Activated CD4-positive, alpha-beta T cell treated with anti-CD3 and anti-CD28 coated beads for 48 hours (primary cell): ENCODE data around the gene SPTLC2.
"Not testable (repeated sequence)": the region's sequence is repeated elsewhere in the genome, so short reads cannot be mapped to it uniquely, and the experiment has no call there.

ENCODE experiments used
- DNase-seq: peaks from one replicate; pipeline ENCODE4 v3.0.0-alpha.2; 2020

SPTLC2 gene

GRCh38 chr14:77585385-77585784 lies 31.1 kb downstream of the SPTLC2 start:
- no peak for DNase-seq

DNA sequence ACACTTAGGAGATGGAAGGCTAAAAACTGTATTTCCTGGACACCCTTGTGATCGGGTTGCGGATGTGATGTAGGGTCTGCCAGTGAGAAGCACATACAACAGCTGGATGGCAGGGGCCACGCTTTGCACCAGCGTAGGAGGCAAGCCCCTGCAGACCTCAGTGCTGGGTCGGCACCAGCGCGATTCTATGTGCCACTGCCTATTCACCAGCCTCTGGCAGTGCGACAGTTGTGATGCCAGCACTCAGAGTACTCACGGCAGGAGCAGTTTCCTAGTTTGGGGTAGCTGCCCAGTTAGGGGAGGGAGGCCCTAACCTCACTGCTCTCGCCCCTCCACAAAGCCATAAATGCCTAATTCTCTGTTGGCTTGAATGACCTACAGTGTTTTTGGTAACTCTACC lies 31.6 kb downstream of the SPTLC2 start:
- no peak for DNase-seq

DNA sequence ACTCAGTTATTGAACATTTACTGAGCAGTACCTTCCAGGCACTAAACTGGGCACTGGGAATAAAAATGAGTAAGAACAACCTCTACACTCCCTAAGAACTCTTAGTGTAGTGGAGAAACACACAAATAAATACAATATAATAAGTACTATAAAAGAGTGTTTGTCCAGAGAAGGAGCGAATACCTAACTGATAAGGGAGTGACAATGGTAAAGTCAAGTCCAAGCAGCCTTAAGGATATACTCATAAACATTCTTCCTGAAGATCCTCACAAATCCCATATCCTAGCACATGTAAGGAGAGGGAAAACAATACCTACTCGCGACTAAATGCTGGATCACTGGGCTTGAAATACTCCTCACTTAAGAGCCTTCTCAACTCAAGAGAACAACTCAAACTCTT lies 32.8 kb downstream of the SPTLC2 start:
- DNase-seq, result no peak

DNA sequence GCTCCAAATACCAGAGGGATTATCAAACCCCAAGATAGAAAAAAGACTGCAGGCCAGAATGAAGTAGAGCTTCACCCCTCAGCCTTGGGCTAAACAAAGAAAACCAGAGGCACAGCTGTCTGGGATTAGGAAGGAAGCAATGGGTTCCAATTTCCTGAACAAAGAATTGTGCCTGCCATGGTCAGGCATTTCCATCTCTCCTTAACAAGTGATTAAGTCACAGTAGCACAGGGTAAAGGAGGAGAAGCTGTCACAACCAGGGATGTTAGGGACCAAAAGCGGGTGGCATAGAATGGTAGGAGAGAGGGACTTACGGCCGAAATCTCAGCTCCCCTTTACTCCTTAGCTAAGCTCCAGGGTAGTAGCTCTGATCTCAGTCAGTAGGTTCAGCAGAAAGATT lies 33.9 kb downstream of the SPTLC2 start:
- DNase-seq, result no peak

GRCh38 chr14:77580964-77581505 lies 35.4 kb downstream of the SPTLC2 start:
- DNase-seq, result no peak

- no peak for DNase-seq
These were observed 36.0 kb downstream of the SPTLC2 start for GRCh38 chr14:77580477-77580876.

GRCh38 chr14:77579780-77580179 lies 36.7 kb downstream of the SPTLC2 start:
- DNase-seq, result no peak

- DNase-seq, result no peak
These were observed 37.4 kb downstream of the SPTLC2 start for GRCh38 chr14:77579065-77579464.

DNA sequence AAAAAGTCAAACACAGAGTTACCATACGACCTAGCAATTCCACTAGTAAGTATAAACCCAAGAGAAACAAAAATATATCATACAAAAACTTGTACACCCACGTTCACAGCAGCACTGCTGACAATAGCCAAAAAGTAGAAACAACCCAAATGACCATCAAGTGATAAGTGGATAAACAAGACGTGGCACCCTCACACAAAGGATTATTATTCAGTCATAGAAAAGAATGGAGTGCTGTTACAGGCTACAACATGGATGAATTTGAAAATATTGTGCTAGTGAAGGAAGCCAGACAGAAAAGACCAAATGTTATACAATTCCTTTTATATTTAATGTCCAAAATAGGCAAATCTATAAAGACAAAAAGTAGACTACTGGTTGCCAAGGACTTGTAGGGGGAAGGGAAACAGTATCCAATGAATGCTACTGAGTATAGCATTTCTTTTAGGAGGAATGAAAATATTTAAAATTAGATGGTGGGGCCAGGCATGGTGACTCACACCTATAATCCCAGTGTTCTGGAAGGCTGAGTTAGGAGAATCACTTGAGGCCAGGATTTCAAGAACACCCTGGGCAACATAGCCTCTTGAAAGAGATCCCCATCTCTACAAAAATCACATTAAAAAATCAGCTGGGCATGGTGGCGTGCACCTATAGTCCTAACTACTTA lies 41.9 kb downstream of the SPTLC2 start:
- DNase-seq, result no peak

DNA sequence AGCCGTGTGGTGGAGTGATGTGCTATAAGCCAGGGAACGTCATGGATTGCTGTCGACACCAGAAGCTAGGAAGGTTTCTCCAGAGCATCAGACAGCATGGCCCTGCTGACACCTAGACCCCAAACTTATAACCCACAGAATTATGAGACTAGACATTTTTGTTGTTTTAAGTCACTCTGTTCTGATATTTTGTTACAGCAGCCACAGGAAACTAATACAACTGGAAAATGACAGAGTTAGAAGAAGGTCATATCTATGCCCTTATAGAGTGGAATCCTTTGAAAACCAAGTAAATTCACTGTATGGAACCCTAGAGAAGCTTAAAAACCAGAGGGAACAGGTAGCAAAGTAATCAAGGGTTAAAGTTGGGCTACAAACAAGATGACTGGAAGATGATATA lies 42.5 kb downstream of the SPTLC2 start:
- DNase-seq, result no peak

DNA sequence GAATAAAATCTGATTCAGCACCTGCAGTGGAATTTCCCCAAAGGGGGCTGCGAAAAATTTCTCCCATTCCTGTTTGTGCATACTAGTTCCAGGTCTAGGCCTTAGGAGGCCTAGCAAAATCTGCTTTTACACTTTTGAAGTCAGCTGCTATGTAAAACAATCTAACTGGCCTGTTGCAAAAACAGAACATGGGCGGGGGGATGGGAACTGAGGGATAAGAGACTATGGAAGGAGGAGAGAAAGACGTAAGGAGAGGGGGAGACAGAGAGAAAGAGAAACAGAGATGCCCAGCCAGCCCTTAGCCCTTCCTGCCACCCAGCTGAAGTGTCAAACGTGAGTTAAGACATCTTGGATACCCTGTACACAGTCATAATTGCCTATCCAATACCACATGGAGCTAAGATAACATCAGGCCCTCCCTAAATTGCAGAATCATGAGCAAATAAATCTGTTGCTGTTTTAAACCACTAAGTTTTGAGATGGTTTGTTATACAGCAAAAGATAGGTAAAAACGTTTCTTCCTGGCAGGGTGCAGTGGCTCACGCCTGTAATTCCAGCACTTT lies 45.6 kb downstream of the SPTLC2 start:
- DNase-seq, result no peak

DNA sequence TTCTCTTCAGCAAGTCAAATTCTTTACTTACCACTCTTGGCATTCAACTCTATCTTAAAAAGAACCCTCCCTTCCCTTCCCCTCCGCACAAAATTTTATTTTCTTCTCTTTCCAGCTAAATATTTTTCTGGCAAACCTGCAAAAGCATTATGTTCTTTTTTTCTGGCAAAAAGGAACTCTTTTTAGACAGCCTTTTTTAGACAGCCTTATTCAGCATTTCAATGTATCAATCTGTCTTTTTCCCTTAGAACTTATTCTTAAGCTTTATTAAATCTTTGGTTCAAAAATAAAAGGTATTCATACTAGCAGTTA lies 50.5 kb downstream of the SPTLC2 start:
- DNase-seq, result no peak

DNA sequence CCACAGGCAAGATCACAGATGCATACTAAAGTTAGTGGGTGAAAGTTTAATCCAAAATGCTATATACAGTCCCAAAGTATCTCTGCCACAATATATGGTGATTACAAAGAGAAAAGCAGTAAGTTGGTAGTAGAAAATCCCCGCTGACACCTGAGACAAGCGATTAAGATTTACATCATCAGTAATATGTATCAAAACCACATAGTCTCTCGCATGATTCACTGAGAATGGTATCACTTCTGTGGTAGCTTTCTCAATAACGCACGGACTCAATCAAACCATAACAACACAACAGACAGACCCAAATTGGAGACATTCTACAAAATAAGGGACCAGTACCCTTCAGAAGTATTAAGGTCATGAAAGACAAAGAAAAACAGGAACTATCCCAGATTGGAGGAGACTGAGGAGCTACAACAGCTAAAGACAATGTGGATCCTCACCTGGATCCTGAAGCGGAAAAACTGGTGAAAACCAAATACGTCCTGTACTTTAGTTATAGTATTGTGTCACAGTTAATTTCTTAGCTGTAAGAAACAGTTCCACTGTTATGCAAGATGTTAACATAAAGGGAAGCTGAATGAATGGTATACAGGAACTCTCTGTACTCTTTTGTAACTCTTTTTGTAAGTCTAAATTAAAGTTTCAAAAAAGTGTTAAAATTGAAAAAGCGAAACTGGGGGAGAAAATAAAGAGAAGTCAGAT lies 51.0 kb downstream of the SPTLC2 start:
- no peak for DNase-seq

DNA sequence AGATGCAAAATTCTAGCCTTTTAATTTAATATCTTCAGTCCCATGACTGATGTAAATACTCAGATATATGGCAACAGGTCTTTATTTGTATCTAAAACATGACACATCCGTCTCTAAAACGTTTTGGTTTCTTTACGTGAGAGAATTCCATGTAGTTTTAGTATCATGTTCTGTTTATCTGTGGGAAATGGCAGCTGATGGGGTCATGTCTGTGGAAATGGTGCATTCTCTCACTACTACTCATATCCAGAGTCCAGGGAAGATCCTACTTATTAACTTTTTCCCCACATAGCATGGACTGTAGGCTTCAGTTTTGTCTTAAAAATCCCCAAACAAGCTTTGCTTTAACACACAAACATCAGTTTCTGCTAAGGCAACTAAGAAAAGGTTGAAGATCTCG lies 53.8 kb downstream of the SPTLC2 start:
- DNase-seq, result no peak

- no peak for DNase-seq
These were observed 54.6 kb downstream of the SPTLC2 start for GRCh38 chr14:77561881-77562280.

GRCh38 chr14:77559381-77559780 lies 57.1 kb downstream of the SPTLC2 start:
- DNase-seq, result no peak

DNA sequence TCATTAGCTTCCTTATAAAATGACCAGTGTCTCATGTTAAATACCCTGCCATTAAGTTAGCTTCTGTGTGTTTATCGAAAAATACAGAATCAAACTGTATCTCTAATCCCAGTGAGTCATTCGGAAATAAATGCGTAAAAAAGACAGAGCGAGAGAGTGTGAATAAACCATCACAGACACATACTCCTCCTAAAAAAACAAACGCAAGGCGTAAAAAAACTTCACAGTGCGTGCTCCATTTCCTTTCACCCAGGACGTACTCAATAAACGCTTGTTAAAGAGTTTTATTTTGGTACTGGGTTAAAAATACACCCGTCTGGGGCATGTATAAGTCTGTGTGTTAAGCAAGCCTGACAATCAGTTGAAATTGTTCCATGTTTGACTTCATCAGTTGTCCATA lies 59.0 kb downstream of the SPTLC2 start:
- no peak for DNase-seq

DNA sequence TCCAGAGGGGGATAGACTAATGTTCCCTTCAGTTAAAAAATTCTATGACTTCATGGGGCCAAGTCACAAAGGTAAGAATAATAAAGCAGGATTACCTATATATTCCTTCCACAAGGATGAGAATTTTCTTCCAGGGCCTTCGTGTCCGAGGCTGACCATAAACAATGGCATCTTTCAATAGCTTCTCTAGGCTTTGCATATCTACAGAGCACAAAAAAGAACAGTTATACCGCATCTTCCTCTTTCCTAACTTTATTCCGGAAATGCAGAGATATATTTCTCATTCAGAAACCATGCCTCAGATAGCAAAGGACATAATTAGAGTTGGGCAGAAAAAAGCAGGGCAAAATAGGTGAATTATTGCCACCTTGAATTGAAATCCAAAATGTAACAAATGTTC lies 59.5 kb downstream of the SPTLC2 start:
- no peak for DNase-seq

DNA sequence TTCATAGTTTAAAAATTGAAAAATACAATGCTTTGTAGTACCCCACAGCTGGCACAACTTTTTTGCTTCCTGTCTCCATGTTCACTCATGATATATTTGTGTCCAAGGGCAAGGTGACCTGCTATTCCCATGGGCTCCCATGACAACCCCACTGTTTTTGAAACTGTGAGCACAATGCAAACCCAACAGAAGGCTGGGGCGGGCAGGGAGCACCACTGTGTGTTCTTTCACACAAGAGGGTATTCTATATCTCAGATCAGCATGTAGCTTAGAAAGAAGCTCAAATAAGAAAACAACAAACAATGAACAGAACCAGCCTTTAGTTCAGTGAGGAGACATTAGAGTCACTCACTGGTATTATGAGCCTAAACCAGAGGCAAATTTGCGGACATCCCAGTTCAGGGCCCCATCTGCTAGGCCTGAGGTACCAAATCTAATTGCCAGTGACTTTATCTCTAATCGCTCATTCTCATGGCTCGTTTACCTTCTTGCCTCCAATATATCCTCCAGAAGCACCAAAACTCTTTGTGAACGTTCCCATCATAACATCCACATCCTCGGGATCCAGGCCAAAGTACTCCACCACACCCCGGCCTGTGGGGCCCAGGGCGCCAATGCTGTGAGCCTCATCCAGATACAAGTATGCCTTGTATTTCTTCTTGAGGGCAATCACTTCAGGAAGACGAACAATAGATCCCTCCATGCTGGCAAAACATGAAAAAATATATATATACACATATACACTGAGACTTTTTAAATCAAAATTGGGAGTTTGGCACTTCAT lies 61.4 kb downstream of the SPTLC2 start:
- no peak for DNase-seq

DNA sequence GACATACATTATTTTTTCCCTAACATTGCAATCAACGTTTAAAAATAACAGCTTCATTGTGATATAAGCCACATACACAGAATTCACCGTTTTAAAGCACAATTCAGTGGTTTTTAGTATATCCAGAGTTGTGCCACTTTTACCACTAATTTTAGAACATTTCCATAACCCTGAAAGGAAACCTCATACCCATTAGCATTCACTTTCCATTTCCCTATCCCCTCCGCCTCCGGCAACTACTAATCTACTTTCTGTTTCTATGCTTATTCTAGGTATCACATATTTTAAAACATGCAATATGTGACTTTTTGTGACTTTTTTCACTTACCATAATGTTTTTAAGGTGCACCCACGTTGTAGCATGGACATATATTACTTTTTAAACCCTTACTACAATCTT lies 62.2 kb downstream of the SPTLC2 start:
- no peak for DNase-seq

GRCh38 chr14:77549451-77549850 lies 67.0 kb downstream of the SPTLC2 start:
- no peak for DNase-seq

- DNase-seq, result no peak
These were observed 68.8 kb downstream of the SPTLC2 start for GRCh38 chr14:77547512-77548180.

GRCh38 chr14:77545171-77545570 lies 71.3 kb downstream of the SPTLC2 start:
- DNase-seq, result not testable (repeated sequence)
